ENCODE measurements around the gene DLGAP1.
"Not testable (repeated sequence)": the region's sequence is repeated elsewhere in the genome, so short reads cannot be mapped to it uniquely, and the experiment has no call there.

Gene DLGAP1

DNA sequence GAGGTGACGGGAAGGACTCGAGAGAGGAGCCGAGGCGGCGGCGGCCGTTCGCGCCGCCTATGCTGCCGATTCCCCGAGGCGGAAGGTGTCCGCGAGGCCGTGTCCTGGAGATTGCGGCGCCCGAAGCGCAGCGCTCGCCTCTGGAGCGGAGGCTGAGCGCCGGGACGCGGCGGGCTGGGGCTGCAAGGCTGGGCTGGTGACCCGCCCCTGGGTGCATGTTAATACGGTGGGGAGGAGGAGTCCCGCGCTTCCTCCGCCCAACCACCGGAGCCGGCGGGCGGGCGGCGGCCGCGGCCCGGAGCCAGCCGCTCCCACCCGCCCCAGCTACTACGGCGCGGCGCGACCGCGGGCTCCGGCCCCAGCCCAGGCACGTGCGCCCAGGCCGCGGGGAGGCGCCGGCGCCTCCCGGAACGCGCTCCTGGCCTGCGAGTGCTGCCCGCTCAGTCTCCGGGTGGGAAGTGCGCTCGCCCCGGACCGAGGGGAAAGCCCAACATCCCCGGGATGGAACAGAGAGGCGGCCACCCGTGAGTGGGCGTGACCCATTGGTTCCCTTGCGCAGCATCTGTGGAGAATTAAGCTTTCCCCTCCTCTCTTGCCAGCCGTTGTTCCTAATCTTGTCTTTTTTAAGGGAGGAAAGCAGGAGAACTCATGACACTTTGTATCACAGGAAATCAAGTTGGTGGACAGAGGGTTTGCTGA, at the start of gene DLGAP1:
Gene DLGAP1 (minus strand): TSS at position 195 of the 699 bp plus-strand sequence.
- no peak for DNase-seq

DNA sequence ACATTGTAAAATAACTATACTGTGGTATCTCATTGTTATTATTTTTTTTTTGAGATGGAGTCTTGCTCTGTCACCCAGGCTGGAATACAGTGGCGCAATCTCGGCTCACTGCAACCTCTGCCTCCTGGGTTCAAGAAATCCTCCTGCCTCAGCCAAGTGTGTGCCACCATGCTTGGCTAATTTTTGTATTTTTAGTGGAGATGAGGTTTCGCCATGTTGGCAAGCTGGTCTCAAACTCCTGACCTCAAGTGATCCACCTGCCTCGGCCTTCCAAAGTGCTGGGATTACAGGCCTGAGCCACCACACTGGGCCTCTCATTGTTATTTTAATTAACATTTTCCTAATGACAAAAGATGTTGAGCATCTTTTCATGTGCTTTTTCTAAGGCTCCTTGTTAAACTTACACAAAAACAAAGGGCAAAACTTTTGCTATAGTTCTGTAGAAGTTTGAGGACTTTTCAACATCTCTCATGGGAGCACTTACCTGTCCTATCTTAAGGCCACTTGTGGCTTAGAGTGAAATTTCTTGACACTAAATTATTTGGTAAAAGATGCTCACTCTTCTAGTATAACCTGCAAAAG, 39.7 kb upstream of the DLGAP1 start:
- DNase-seq: not testable (repeated sequence)

DNA sequence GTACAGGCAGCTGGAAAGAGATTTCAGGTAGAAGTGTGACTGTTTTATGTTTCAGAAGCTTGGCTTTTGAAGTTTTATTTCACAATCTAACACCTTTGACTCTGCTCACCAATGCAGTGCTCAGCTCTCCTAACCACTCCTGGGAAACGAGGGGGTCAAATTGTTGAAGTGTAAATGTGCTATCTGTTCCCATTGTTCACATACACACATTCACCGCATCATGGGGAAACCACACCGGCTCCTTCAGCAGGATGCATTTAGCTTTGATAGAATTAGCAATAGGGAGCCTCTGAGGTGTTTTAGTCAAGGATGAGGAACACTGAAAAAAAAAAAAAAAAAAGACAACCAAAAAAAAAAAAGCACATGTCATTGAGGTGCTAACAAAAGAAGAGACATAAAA, 13.4 kb upstream of the DLGAP1 start:
- DNase-seq: no peak

DNA sequence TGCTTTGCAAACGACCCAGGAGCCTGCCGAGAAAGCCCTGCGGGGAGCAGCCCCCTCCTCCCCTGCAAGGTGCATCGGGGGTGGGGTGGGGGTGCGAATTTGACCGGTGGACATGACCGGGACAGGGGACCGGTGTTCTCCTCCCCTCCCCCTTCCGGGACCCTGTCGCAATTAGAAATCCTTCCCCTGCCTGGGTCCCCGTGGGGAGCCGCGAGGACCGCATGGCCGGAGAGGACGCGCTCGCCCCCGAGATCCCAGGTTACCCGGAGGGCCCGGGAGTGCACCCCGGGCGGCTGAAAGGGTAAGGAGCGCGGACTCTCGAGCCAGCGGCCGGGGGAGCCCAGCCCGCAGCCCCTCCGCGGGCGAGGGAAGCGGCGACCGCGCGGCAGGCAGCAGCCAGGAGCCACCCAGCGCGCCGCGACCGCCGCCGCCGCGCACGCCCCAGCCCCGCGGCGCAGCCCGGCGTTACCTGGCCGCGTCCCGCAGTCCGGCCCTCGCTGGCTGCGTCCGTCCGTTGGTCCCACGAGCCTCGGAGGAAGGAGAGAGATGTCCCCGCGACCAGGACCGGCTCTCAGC, 482 bp downstream of the DLGAP1 start:
- no peak for DNase-seq

DNA sequence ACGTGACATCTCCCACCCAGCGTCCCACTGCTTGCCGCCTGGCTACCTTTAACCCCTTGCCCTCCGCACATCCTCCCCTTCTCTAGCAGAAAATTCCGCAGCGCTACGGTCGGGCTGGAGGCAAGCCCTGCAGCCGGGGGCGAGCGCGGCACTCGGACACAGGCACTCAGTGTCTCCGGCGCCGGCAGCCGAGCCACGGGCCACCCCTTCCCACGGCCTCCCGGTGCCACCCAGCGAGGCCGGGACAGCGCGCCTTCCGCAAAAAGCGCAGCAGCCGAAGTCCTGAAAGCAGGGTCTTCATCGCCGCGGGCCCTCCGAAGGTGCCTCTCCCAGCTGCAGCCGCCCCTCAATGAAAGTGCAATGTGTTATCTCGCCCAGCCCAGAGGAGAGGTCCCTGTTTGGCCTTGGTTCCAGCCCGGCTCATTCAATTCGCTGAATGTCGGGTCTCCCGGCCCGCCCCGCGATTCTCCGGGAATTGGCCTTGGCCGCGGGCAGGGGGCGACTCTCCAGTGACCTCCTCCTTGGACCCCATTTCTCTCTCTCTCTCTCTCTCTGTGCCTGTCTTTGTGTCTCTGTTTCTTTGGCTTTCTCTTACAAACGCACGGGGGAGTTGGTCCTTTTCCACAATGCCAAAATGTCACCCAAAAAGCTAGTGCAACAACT, 1.1 kb downstream of the DLGAP1 start:
- DNase-seq: no peak

DNA sequence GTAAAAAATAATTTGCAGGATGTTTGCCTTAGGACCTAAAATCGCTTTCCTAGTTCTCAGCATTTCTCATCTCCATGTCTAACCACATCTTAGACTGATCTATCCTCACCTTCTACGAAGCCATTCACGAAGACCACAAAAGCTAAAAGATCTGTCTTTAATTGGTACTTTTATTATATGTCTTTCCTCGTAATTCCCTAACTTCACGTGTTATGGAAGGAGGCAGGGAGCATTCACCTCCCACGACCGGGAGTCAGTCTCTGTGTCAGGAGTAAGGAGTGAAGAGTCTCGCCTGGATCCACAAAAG, 1.6 kb downstream of the DLGAP1 start:
- DNase-seq: no peak

DNA sequence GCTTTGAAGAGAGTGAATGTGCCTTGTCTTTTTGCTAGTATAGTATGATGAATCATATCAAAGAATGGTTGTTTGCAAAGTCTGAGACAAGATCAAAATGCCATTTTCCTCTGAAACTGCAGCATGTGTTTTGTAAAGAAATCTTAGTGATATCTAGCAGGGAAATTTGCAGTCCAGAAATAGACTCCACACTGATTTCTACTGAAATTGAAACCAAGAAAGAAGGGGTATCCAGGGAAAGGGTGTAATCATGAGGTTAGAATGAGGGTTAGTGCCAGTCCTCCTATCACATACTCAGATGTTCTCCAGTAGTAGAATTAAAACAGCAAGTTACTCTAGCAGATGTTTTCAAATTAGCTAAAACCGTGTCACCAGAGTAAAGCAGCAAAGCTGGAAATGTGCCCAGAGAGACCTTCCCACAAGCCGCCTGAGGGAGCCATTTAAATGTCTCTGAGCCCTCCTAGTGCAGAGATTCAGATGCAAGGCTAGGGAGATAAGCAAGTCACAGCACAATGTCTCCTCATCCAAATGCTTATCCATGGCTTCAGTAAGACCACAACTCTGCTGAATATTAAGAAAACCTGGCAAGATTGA, 4.9 kb downstream of the DLGAP1 start:
- no peak for DNase-seq

DNA sequence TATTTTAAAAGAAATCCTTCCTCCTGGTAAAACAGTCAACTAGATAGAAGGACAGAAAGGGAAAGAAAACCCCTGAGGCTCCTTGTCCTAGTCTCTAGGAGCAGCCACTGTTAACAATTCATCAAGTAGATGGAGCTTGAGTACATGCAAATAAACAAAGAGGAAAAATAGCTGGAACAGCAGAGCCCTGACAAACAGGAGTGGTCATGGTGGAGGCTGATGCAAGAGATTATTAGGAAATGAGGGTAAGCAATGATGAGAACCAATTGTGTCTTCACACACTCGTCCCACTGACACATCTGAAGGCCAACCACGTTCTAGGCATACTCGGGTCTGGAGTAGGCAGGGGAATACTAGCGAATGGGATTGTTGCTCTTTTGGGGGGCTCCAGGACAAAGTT, 9.2 kb downstream of the DLGAP1 start:
- no peak for DNase-seq

DNA sequence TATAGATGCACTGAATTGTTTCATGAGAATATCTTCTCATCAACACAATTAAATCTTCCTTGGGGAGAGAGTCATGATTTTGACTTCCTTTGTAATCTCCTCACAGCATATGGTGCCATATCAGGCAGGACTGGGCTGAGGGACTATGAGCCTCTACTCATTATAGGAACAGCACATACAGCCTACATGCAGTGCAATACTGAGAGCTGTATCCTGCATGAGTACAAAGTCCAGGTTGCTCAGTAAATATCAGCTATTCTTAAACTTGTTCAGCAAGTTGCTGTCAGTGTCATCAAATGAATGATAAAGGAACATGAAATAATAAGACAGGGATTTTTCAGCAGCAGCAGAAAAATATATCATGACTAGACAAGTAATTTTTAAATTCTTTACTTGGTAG, 10.8 kb downstream of the DLGAP1 start:
- no peak for DNase-seq

DNA sequence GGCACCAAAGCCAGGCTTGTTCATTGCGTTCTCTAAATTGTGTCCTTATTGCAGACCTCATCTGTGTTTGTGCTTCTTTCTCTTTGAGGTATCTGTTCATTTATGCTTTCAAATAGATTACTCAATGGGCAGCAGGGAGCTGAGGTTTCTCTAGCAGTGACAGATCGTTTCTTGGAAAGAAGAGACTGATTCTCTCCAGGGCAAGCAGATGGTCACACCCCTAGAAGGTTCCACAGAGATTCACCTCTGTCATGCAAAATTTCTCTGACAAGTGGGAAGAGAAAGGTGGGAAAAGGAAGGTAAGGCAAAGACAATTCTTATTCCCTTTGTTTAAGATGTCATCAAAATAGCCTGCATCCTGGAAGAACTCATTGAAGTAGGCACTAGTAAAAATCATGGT, 14.0 kb downstream of the DLGAP1 start:
- no peak for DNase-seq

DNA sequence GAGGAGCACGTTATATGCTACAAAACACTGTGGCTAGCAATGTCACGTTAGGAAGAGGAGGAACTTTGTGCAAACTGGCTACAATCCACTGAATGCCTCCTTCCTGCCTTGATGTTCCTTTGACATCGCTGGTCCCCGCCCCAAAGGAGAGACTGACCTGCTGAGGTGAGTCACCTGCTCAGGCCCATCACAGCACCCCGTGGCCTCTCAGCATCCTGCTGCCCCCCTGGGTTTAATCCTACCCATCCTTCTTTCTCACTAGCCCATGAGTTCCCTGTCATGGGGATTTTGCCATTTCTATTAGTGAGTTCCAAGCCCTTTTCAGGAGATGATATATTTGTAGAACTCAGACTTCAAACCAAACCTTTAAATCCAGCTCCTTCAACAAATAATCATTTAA, 16.2 kb downstream of the DLGAP1 start:
- no peak for DNase-seq

DNA sequence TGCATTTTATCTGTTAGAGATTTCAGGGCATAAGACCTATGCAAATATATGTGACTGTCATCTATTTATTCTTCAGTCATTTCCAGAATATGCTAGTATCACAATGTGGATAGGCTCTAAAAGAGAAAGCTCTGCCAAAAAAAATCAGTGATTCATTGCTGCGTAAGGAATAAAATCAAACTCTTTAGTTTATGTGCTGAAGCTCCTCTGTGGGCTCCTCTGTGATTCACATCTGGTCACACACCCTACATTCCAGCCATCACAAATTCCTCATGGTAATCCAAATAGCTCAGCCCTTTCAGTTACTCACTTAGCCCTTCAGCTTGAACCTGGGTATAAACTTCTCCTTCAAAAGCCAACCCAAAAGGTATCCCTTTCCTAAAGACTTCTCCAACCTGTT, 21.4 kb downstream of the DLGAP1 start:
- no peak for DNase-seq

DNA sequence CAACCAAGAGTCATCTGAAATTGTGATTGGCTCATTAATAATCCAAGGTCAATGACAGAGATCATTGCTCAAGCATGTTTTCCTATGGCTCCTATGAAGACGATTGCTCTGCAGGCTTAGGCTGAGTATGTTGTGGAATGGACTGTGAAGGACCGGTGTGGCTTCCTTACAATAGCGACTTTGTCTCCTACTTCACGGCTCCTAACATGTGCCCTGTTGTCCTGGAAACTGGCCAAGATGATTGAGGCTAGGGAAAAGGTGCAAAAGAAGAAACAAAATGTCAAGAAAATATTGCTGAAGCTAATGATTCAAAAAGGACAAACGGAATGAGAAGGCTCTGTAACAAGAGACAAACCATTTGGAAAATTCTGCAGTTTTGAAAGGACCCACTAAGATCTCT, 24.3 kb downstream of the DLGAP1 start:
- DNase-seq: no peak

DNA sequence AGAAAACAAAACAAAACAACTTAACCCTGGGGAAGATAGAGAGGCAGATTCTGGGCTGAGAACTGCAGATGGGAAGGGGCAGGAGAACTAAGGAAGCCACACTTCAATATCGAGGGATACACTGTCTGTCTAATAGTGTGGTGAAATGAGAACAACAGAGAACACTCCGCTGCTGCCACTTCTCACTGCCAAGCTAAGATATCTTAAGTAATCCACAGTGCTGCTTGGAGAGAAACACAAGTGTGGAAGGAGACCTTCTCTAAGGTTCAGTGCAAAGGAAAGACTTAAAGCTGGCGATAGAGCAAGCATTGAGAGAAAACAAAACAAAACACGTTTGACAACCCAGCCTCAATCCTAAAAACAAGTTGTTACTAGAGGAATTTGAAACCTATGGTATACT, 37.4 kb downstream of the DLGAP1 start:
- no peak for DNase-seq

DNA sequence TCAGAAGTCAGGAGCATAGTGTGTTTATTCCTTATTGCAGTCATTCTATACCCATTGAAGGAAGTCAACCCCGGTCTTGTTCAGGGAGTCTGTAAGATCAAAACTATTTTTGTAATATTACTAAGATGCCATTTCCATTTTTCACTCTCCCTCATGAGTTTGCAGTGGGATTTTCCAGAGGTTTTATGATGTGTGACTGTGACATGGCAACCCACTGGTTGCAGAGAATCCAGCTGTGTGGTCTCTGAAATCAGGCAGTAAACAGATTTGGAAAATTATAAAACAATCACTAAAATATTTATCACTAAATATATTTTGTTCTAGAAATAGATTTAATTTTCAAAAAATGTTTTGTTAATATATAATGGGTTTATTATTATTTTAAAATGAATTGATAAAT, 38.1 kb downstream of the DLGAP1 start:
- DNase-seq: no peak

DNA sequence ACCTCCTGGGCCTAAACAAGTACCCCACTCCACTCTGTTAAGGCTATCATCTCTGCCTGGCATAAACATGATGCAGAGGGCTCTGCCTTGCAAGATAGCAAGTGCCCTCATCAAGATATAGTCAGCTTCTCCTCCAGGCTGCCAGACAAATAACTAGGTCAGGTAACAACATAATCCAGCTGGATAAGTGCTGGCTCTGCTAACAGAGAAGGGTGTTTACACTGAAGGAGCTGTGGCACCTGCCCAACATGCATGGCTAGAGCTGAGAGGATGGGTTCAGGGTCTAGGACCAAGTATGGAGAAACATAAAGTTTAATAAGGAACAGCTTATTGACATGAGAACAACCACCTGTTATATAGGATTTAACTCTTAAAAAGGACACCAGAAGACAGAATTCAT, 42.8 kb downstream of the DLGAP1 start:
- no peak for DNase-seq

DNA sequence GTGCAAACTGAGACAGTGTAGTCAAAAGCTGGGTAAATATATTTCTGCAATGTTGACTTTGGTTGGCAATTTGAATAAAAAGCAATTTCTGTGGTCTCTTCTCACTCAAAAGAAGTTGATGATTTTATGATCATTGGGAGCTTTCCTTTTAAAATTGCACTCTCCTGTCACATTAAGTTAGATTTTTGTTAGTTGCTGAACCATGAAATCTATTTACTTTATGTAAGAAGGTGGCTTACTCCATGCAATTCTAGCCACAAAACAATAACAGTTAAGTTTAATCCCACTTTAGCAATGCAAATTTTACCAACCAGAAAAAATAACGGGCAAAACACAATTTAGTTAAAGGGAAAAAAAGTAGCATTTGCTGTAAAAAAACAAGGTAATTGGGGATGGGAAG, 48.3 kb downstream of the DLGAP1 start:
- DNase-seq: no peak

DNA sequence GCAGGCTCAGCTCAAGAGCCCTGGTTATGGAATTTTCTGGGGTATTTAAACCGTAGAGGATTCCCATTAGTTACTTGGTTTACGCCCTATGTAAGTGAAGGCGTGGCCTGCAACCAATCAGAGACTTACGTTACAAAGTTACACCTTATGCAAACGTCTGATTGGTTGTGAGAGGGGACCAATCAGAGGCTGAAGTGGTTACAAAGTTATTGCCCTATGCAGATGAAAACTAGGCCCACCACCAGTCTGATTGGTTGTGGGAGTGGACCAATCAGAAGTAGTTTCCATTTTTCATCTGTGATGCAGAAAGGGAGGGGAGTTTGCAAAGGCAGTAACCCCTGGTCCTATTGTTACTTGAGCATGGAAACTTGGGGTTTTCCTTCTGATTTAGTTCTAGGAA, 49.1 kb downstream of the DLGAP1 start:
- DNase-seq: no peak

DNA sequence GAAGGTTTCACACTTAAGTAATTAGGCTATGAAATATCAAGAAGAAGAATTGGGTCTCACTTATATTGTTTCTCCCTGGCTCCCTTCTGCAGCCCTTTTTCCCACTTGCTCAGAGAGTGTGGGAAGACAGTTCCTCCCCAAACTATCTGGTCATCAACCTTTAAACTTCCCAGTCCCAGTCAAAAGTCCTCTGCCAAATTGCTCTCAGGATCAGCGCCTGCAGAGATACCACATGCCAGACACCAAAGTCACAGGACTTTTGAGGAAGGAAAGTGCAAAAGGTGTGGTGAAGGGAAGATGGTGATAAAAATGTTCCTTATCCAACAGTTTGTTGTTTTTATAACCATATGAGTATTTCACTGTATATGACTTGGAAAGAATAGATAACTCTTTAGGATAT, 51.3 kb downstream of the DLGAP1 start:
- DNase-seq: no peak

DNA sequence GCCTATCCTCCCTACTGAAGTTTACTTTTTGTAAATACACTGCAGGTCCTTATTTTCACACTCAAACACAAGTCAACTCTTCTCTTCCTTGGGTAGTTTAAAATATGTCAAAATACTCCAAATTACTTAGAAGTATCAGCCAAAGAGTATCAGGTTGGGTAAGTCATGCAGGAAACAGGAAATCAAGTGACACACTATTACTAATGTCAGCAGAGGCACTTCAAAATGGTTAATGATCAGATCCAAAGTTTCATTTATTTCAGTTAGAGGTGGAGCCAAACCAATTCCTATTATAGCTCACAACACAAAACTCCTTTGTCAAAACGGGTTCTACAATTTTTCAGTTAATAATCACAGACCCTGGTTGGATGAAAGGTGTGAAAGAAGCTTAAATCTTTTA, 54.2 kb downstream of the DLGAP1 start:
- no peak for DNase-seq

DNA sequence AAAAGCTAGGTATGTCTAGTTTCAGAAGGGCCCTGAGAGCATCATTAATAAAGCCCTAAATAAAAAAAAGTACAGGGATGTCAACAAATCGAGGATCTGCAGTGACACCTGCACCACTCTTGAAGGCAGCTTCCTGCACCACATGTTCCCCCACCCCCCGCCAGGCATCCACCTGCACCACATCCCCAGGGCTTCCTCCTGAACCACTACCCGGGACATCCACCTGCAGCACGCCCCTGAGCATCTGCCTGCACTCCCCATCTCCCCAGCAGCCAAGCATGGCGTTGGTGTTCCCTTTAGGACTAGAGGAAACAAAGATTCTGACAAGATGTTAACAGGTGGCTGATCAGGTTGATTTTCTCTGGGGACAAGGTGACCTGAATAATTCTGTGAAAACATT, 55.2 kb downstream of the DLGAP1 start:
- no peak for DNase-seq

DNA sequence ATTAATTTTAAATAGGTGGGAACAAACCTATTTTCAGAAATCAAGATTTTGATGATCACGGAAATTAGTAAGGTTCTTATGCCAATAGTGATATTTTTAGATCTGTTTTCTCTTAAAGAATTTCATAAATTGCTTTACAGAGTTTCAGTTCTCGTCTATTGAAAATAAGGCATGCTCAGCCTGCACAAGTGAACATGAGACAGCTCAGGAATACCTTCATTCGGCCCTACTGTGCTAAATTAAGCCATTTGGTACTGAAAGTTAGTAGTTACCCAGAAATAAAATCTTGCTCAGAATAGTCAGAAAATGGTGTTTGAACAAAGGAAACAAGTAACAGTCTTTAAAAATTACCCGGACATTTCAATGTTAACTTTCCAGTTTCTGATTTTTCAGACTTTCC, 60.4 kb downstream of the DLGAP1 start:
- DNase-seq: no peak

DNA sequence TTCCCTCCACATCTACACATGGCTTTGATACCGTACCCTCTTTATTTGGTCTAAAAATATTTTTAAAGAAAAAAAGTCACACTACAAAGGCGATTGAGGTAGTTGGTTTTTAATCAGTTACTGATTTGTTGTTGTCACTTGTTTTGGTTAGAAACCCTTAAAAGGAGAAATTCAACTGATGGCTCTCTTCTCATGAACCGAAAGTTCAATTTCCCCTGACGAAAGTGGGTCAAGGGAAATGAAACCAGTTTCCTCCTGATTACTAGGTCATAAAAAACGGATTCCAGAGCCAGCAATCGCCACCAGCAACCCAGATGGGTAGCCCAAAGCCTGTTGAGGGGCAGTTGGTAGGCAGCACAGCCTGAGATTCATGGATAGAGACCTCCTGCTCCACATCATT, 63.2 kb downstream of the DLGAP1 start:
- DNase-seq: no peak

DNA sequence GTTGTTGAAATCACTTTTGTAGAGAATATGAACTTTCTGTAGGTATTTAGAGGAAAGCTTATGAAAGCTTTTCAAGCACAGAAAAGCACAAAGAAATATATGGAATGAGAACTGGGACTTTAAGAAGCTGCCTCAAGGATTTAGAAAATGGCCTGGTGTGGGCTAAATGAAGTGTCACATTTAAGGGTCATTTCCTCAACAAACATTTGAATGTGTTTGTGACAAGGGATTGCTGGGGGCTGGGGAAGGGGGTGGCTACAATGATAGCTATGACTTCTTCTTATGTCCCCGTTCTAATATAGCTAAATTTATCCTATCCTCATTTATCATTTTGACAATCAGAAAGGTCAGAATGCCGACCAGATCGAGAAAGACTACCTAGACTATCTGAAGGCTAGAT, 69.2 kb downstream of the DLGAP1 start:
- DNase-seq: no peak
